HG03159 (cell line): Measurements from ENCODE around the gene VAMP5.
"Not testable (repeated sequence)": the region's sequence is repeated elsewhere in the genome, so short reads cannot be mapped to it uniquely, and the experiment has no call there.

Experiments
- ATAC-seq: cut with Tn5 transposase; IDR thresholded peaks from one replicate; pipeline ENCODE4 v1.9.1; 2021; ENCODE audit warnings: mild to moderate bottlenecking, moderate library complexity; ENCODE audit not compliant: unreplicated experiment

The VAMP5 gene, protein sequence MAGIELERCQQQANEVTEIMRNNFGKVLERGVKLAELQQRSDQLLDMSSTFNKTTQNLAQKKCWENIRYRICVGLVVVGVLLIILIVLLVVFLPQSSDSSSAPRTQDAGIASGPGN

DNA sequence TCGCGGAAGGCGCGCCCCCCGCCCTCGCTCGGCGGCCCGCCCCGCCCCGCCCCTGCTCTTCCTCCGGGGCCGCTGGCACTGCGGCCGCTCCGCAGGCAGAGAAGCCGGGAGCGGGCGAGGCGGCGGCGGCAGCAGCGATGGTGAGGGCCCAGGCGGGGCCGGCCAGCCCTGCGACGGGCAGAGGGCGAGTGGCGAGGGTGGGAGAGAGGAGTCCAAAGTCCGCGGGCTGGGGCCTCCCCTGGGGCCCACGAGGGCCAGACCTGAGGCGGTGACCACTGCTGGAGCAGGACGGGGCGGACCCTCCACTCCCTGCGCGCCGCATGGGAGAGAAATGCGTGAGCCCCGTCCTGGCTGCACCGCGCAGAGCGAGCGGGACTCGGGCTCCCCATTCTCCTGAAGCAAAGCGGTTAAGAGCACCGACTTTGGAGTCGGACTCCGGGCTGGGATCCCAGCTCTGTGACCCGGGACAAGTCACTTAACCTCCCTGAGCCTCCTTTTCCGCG is at the start of gene VAMP5:
TSS of gene VAMP5 (plus strand) at position 78 of the 503 bp plus-strand sequence. CDS start at position 138, 60 bp downstream.
- ATAC-seq: peak; percentile 52

DNA sequence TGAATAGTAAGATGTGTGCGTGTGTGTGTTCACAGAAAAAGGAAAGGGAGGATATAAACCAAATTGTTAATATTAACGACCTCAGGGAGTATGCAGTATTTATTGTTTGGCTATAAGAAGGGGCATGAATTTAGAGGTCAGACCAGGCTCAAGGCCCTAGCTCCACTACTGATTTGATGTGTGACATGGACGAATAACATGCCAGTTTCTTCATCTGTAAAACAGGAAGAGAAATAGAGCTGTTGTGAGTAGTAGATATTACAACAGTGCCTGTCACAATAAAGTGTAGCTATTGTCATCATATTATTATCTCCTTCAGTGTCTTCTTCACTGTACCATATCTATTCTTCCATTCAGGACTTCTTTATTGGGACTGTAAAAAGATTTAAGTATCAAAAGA is 49.4 kb upstream of the VAMP5 start:
- no peak for ATAC-seq

DNA sequence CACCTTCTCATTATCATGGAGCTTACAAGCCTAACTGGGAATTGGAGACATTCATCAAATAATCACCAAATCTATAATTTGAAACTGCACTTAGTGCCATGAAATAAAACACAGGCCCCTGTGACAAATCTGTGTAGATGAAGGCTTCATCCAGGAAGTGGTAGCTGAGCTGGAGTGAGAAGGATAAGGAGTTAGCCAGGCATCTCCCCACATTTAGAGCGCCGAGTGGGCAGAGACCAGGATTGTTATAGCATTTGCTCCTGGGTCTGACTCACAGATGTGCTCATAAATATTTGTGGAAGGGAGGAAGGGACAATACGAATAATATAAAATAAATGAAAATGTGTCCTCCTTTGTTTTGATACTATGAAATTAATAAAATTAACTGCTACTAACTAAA is 47.8 kb upstream of the VAMP5 start:
- no peak for ATAC-seq

DNA sequence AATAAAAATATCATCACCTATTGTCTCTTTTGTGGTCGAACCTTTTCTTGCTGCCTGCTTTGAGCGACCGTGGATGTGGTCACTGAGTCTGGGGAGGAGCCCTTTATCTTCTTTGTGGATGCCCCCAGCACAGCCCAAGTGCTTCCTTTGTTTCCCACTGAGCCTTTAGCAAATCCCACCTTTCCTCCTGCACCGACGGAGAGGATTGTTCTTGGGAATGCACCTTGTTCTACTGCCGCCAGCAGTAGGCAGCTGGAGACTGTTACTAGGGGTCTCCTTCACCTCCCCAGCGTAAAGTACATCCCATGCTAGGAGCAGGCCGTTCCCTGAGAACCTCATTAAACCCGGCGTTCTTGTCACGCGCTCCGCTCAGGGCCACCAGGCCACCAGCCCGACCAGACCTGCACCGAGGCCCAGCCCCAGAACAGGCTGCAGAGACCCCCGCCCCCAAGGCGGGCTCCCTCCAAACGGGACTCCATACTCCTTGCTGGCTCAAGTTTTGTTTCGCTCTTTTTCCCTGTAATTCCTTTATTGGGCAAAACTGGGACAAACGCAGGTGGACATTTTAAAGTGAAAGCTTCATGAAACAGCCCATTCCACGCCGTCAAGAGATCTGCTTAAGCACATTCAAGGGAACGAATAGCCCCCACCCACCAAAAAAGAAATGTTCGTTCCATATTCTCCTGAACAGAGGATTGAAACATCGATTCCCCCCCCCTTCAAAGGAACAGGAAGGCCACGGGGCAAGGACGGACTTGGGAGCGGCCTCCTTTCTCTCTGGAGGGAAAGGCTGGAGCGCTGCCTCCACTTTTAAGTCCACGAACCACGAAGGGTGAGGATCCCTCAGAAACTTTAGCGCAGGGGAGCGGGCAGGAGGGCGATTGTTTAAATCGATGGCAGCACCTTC is 46.4 kb upstream of the VAMP5 start:
- ATAC-seq: no peak

DNA sequence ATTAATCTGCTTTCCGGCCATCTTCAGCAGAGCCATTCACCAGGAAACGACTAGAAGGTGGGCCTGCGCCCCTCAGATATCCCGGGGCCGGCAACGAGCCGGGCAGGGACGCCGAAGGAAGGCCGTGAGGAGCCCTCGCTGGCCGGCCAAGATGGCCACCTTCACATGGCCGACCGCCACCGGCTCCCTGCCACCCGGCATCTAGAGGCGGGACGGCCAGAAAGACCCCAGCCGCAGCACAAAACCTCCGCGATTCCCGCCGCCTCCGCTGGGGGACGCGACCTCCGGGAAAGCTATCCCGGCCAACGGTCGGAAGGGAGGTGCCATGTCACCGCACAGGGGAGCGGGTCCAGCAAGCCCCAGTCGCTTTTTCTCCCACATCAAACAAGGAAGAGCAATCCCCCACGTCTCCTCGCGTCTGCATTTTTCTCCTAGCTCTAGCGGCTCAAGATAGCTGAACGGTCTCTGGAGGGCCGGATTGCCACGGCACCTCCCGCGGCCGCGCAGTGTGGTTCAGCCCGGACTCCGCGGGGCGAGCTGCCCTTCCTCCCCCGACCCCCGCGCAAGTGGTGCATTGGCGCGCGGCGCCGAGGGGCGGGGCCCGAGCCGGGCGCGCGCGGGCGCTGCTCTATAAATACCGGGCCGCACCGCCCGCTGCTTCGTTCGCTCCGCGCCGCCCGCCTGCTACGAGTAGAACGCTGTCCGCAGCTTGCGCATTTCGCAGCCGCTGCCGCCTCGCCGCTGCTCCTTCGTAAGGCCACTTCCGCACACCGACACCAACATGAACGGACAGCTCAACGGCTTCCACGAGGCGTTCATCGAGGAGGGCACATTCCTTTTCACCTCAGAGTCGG is 45.5 kb upstream of the VAMP5 start, which contains the start of gene MAT2A:
TSS of gene MAT2A (plus strand) at position 662 of the 854 bp plus-strand sequence. CDS start at position 782, 120 bp downstream.
- ATAC-seq: peak; percentile 68

DNA sequence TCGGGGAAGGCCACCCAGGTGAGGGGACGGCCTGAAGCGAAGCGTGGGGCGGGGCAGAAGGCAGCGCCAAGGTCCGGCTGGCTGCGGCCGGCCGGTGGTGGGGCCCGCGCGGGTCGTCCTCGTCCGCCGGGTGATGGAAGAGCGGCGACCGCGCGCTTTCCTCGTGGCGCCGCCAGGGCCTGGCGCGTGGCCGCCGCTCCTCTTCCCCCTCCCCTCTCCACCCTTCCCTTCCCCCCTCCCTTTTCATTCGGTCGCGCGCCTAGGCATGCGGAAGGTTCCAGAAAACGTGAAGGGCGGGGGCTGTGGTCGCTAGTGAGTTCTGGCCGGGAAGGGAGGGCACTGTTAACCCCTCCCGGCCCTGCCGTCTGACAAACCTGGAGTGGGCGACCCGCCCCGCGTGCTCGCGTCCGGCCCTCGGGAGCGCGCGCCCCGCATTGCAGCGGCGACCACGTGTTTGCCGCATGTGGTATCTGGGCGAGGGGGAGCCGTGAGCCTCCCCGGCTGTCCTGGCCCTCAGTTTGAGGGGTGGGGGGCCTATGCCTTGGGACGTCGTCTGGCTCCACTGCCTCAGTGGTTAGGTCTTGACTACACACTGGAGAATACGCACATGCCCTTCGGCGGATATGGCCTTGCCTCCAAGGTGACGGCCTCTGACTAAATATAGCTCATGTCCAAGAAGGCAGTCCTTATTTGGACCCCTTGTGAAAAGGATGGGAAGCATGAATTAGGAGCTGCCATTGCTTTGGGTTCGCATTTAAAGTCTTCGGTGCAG is 44.7 kb upstream of the VAMP5 start:
- peak; percentile 33 for ATAC-seq

DNA sequence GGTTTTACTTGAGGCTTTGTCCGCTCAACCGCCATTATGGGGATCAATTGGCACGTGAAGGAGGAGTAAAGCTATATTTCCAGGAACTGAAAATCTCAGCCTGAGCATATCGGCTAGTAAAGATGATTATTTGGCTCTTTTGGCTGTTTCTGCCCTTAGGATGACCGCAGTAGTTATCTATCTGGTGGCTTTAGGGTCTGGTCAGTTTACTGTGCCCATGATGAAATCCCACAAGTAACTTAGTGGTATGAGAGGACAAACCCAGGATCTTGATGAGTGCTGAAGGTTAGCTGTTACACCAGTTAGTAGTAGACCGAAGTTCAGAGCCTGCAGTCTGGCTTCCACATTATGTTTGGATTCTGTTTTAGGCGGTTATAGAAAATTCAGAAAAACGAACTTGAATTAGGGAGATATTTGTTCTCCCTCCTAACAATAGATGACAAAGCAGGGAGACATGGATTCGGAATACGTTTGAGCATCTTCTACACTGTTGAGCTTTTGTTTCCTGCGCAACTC is 44.0 kb upstream of the VAMP5 start:
- ATAC-seq: no peak

DNA sequence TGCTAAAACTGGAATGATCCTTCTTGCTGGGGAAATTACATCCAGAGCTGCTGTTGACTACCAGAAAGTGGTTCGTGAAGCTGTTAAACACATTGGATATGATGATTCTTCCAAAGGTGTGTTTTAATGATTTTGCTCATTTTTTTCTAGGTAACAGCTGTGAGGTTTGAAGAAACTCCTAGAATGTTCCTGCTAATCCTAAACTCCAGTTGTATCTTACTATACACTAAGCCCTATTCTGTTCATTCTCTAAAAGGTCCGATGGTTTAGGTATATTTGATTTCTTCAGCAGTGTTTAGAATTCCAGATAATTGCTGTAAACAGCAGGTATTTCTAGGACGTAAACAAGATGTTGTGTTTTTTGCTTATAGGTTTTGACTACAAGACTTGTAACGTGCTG is 43.0 kb upstream of the VAMP5 start:
- no peak for ATAC-seq

DNA sequence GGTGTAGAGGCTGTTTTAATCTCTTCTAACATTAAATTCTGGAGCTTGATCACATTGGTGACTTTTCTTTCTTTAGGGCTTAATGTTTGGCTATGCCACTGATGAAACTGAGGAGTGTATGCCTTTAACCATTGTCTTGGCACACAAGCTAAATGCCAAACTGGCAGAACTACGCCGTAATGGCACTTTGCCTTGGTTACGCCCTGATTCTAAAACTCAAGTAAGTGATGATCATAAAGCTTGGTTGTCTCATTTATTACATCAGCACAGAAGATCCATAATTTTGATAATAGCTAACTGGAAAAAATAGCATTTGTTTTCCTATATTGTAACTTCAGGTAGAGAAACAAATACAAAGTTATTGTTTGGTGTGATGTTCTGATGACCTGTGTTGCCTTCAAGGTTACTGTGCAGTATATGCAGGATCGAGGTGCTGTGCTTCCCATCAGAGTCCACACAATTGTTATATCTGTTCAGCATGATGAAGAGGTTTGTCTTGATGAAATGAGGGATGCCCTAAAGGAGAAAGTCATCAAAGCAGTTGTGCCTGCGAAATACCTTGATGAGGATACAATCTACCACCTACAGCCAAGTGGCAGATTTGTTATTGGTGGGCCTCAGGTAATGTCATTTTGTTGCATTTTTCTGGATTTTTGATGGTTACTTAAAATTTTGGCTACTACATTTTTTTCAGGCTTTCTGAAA is 42.3 kb upstream of the VAMP5 start:
- no peak for ATAC-seq

DNA sequence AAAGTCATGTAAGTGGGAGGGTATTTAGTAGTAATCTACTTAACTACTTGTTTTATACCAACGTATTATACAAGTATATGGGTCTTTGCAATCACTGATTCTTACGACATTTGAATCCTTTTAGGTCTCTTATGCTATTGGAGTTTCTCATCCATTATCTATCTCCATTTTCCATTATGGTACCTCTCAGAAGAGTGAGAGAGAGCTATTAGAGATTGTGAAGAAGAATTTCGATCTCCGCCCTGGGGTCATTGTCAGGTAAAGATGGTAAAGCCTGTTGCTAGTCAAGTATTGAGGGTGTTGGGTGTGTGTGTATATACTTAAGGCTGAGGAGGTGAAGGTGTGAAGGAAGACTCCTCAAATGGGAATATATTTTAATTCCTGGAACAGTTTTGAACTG is 41.5 kb upstream of the VAMP5 start:
- ATAC-seq: no peak

DNA sequence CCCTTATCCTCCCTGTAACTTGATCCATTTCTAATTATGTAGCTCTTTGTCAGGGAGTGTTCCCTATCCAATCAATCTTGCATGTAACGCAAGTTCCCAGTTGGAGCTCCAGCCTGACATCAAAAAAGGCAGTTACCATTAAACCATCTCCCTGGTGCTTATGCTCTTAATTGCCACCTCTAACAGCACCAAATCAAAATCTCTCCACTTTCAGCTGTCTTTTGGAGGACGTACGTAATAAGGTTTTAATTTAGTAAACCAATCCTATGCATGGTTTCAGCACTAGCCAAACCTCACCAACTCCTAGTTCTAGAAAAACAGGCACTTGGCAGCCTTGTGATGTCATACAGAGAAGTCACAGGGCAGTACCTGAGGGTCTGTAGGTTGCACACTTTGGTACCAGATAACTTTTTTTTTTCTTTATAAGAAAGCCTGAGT is 40.0 kb upstream of the VAMP5 start:
- ATAC-seq: not testable (repeated sequence)

DNA sequence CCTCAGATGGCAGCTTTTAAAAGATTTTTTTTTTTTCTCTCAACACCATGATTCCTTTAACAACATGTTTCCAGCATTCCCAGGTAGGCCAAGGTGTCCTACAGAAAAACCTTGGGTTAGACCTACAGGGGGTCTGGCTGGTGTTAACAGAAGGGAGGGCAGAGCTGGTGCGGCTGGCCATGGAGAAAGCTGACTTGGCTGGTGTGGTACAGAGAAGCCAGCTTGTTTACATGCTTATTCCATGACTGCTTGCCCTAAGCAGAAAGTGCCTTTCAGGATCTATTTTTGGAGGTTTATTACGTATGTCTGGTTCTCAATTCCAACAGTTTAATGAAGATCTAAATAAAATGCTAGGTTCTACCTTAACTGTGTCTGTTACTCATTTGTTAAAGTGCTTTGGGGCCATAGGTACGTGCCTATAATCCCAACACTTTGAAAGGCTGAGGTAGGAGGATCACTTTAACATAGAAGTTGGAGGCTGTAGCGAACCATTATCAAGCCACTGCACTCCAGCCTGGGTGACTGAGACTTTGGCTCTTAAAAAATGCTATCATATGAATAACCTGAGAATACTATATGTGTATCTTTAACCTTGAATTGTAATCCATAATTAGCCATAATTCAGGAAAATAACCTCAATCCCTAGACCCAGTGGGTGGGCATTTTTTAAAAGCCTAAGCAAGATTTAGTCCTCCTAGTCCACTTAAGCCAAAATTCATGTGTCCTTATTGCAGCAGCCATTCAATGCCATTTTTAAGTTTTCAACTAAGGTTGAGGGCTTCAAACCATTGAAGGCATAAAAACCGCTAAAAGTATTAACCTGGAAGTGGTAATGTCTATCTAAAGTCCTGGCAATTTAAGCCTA is 39.1 kb upstream of the VAMP5 start:
- not testable (repeated sequence) for ATAC-seq

DNA sequence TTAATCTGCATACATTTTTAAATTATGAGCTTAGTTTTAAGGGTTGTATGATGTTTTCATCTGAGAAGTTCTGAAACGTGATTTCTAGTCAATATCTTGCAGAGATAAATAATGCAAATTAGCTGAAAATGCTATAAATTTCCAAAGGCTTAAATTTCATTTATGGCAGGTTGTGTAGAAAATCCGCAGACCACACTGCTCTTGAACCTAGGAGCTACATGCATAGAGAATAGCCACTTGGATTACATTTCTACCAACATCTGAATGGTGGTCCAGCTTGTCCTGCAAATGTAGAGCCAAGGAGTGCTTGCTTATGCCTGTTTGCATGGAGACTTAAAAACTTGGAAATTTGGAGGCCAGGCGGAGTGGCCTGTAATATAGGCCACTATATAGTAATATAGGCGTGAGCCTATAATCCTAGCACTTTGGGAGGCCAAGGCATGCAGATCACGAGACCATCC is 38.4 kb upstream of the VAMP5 start:
- no peak for ATAC-seq

DNA sequence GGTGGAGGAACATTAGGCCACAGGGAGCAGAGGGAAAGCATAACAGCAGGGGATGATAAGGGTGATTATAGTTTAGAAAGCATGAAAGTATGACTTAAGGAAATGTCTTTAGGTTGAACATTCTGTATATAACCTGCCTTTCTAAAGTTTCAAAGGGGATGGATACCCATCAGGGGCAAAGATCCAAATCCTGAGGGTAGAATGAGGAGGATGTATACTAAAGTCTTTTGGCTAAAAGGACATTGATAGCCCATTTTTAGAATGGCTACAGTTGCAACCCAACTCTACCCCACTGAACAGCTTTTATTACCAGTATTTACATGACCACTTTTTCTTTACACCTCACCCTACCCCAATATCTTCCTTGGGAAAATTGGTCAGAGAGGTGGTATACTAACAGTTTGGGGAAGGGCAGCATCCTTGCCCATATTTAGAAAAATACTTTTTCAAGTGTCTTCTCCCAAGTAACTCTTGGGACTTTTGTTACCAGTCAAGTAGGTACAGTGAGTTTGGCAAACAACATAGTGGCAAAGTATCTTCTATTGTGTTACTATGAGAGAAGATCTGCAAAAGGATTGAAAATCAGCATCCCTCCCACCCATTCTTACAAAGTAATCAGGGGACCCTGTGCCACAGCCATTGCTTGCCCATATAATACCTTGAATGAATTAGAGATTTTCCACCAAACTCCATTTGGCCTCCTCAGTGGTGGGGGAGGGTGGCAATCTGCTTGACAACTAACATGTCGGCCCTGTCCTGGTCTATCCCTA is 37.0 kb upstream of the VAMP5 start:
- no peak for ATAC-seq

DNA sequence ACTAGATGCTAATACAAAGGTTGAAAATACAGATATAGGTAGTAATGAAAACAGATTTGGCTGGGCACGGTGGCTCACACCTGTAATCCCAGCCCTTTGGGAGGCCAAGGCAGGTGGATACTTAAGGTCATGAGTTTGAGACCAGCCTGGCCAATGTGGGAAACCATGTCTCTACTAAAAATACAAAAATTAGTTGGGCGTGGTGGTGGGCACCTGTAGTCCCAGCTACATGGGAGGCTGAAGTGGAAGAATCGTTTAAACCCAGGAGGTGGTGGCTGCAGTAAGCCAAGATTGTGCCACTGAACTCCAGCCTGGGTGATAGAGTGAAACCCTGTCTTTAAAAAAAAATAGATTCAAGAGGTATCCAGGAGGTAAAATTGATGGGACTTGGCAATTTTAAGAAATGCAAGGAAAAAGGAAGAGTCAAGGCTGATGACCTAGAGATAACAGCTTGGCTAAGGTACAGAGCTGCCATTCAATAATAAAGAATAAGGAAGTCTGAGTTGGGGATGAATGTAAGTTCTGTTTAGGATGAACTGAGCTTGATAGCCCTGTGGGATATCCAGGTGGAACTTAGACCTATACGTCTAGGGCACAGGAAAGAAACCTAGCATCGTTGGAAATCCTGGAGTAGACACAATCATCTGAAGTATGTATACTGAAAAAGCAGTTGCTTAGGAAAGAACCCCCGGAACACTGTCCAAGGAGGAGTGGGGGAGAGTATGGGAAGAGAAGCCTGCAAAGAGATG is 36.2 kb upstream of the VAMP5 start:
- ATAC-seq: no peak

DNA sequence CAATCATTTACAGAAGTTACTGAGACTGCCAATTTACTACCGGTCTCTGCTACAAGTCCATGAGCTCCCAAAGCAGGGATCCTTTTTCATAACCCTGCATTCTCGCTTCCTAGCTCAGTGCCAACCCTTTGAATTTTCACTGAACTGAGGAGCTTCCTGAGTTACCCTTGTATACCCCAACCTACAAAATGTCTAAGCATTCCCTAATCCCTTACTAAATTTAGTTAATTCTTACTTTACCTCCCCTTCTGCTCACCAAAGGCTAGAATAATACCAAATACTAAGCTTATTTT is 35.7 kb upstream of the VAMP5 start:
- no peak for ATAC-seq

DNA sequence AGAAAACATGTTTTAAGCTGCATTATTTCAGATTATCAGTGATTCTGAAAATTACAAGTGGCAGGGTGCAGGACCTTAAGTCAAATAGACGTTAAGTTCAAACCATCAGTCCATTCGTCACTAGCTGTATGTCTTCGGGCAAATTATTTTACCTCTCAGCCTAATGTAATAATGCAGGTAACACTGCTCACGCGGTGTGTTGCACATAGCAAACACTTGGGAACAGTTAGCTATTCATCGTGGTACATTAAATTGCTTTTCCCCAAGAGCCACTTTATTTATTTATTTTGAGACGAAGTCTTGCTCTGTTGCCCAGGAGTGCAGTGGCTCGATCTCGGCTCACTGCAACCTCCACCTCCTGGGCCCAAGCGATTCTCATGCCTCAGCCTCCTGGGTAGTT is 35.1 kb upstream of the VAMP5 start:
- no peak for ATAC-seq
